ENCODE data around the gene KIAA1671.

KIAA1671 gene

GRCh38 chr22:25167834-25168601, 215.5 kb downstream of the KIAA1671 start:
- Histone ChIP-seq H2AFZ (ENCODE audit: low read length) (no peak overlapping the region), H4K20me1 (ENCODE audit: insufficient read depth, low read length) (no peaks in the 10 kb centered on the region), H3K4me2 (ENCODE audit: low read length) (no peak overlapping the region), H3F3A (ENCODE audit: insufficient read depth, low read length) (no peaks in the 10 kb centered on the region), H3K9ac (ENCODE audit: low read length) (no peak overlapping the region), H3K9me3 (ENCODE audit: low read length) (no peaks in the 10 kb centered on the region), H3K36me3 (ENCODE audit: insufficient read depth, low read length) (no peaks in the 10 kb centered on the region), H3K4me1 (ENCODE audit: insufficient read depth, low read length, severe bottlenecking) (no peaks in the 10 kb centered on the region), H3K4me3 (ENCODE audit: low read depth, low read length, poor library complexity, severe bottlenecking) (no peak overlapping the region), H3K27ac (ENCODE audit: low read depth, low read length, poor library complexity, severe bottlenecking) (no peak overlapping the region), H3K79me2 (ENCODE audit: insufficient read depth, low read length) (no peaks in the 10 kb centered on the region), H3K27me3 (ENCODE audit: insufficient read depth, low read length) (no peaks in the 10 kb centered on the region; the same call in 1 of the 2 replicates), H3K9me2 (ENCODE audit: low read depth, low read length) (no peaks in the 10 kb centered on the region)
- TF ChIP-seq EZH2 (IDR thresholded peaks at IDR 0.05; ENCODE audit: borderline replicate concordance, low read length) = no peak
- TF ChIP-seq CTCF (IDR thresholded peaks at IDR 0.05; ENCODE audit: low read length) = no peak

- Histone ChIP-seq H2AFZ (ENCODE audit: low read length) (no peak overlapping the region), H3K79me2 (ENCODE audit: insufficient read depth, low read length) (no peaks in the 10 kb centered on the region), H3K9me3 (ENCODE audit: low read length) (no peaks in the 10 kb centered on the region), H4K20me1 (ENCODE audit: insufficient read depth, low read length) (no peaks in the 10 kb centered on the region), H3K27me3 (ENCODE audit: insufficient read depth, low read length) (no peaks in the 10 kb centered on the region), H3K4me1 (ENCODE audit: insufficient read depth, low read length, severe bottlenecking) (no peaks in the 10 kb centered on the region), H3K9me2 (ENCODE audit: low read depth, low read length) (no peaks in the 10 kb centered on the region), H3K4me3 (ENCODE audit: low read depth, low read length, poor library complexity, severe bottlenecking) (no peak overlapping the region), H3K4me2 (ENCODE audit: low read length) (no peak overlapping the region), H3K27ac (ENCODE audit: low read depth, low read length, poor library complexity, severe bottlenecking) (no peak overlapping the region), H3K9ac (ENCODE audit: low read length) (no peak overlapping the region), H3F3A (ENCODE audit: insufficient read depth, low read length) (no peaks in the 10 kb centered on the region), H3K36me3 (ENCODE audit: insufficient read depth, low read length) (no peaks in the 10 kb centered on the region)
- TF ChIP-seq EZH2 (IDR thresholded peaks at IDR 0.05; ENCODE audit: borderline replicate concordance, low read length) = no peak
- no peak for TF ChIP-seq CTCF (IDR thresholded peaks at IDR 0.05; ENCODE audit: low read length)
Measured at GRCh38 chr22:25169278-25170031, 216.9 kb downstream of the KIAA1671 start.

GRCh38 chr22:25170426-25170980, 218.0 kb downstream of the KIAA1671 start:
- Histone ChIP-seq H3K27ac (ENCODE audit: low read depth, low read length, poor library complexity, severe bottlenecking) (no peak overlapping the region), H3K4me2 (ENCODE audit: low read length) (no peak overlapping the region), H3K9ac (ENCODE audit: low read length) (no peak overlapping the region), H3K79me2 (ENCODE audit: insufficient read depth, low read length) (no peaks in the 10 kb centered on the region), H2AFZ (ENCODE audit: low read length) (no peak overlapping the region), H3K4me3 (ENCODE audit: low read depth, low read length, poor library complexity, severe bottlenecking) (no peak overlapping the region), H3F3A (ENCODE audit: insufficient read depth, low read length) (no peaks in the 10 kb centered on the region), H3K9me2 (ENCODE audit: low read depth, low read length) (no peaks in the 10 kb centered on the region), H3K27me3 (ENCODE audit: insufficient read depth, low read length) (no peaks in the 10 kb centered on the region), H4K20me1 (ENCODE audit: insufficient read depth, low read length) (no peaks in the 10 kb centered on the region), H3K9me3 (ENCODE audit: low read length) (no peaks in the 10 kb centered on the region), H3K4me1 (ENCODE audit: insufficient read depth, low read length, severe bottlenecking) (no peaks in the 10 kb centered on the region), H3K36me3 (ENCODE audit: insufficient read depth, low read length) (no peaks in the 10 kb centered on the region)
- TF ChIP-seq CTCF (IDR thresholded peaks at IDR 0.05; ENCODE audit: low read length) (no peak), EZH2 (IDR thresholded peaks at IDR 0.05; ENCODE audit: borderline replicate concordance, low read length) (no peak)
